HG02970 (cell line): ENCODE results near the gene RABL6.

ENCODE experiments used
- ATAC-seq: cut with Tn5 transposase; IDR thresholded peaks from one replicate; pipeline ENCODE4 v1.9.1; 2021; ENCODE audit warnings: mild to moderate bottlenecking, moderate library complexity, moderate number of reproducible peaks; ENCODE audit not compliant: unreplicated experiment, low FRiP score

RABL6 gene

GRCh38 chr9:136844761-136845464, 37.2 kb downstream of the RABL6 start:
- ATAC-seq = no peak

DNA sequence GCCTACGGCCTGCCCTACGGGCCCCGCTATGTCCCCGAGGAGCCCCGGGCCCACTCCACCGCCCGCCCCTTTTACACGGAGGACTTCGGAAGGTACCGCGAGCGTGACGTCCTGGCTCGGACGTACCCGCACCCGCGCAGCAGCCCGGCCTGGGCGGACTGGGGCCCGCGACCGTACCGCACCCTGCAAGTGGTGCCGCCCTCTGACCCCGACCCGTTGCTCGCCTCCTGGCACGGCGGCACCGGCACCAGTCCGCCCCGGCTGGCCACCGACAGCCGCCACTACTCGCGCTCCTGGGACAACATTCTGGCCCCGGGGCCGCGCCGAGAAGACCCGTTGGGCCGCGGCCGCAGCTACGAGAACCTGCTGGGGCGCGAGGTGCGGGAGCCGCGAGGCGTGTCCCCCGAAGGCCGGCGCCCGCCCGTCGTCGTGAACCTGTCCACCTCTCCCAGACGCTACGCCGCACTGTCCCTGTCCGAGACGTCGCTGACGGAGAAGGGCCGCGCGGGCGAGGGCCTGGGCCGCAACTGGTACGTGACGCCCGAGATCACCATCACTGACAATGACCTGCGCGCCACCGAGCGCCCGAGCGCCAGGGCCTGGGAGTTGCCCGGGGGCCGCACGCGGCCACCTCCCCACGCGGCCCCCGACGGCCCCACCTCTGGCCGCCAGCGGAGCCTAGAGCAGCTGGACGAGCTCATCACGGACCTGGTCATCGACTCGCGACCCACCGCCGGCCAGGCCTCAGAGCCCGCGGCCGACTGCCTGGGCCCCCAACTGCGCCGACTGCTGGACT, 37.9 kb downstream of the RABL6 start:
- no peak for ATAC-seq

DNA sequence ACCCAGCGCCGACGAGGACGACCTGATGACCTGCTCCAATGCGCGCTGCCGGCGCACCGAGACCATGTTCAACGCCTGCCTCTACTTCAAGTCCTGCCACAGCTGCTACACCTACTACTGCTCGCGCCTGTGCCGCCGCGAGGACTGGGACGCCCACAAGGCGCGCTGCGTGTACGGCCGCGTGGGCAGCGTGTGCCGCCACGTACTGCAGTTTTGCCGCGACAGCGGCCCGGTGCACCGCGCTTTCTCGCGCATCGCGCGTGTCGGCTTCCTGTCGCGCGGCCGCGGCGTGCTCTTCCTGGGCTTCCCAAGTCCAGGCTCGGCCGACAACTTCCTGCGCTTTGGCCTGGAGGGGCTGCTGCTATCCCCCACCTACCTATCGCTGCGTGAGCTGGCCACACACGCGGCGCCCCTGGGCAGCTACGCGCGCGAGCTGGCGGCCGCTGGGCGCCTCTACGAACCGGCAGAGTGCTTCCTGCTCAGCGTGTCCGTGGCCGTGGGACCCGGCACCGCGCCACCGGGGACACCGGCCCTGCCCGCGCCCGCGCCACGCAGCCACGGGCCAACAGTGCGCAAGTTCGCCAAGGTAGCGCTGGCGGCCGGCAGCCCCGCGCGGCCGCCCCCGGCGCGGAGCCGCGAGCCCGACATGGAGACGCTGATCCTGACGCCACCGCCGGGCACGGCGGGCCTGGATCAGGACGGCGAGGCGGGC, 38.8 kb downstream of the RABL6 start:
- ATAC-seq = no peak

GRCh38 chr9:136847088-136847825, 39.5 kb downstream of the RABL6 start:
- no peak for ATAC-seq

- ATAC-seq = no peak
Measured at GRCh38 chr9:136847826-136848392, 40.2 kb downstream of the RABL6 start.

DNA sequence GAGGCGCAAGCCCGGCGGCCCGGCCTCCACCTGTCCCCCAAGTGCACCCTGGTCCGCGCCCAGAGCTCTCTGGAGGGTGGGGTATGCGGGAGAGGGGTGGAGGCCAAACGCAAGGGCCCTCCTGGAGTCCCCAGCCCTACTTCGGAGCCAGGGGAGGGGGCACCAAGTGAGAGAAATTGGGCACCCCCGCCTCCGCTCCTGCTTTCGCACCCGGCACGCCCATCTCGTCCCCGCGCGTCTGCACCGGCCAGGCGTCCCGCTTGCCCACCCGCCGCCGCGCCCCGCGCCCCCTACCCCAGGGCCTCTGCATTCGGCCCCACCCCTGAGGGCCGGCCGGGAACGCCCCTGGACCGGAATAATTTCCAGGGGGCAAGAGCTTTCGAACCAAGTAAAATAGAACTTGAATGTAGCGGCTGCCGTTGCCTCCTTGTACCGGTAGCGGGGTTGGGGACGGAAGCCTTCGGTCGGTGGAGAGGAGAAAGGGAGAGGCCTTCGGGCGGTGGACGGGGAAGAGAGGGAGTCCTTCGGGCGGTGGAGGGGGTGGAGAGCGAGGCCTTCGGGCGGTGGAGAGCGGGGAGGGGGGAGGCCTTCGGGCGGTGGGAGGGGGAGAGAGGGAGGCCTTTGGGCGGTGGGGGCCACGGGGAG, 40.8 kb downstream of the RABL6 start:
- ATAC-seq = no peak

- peak; percentile 79 for ATAC-seq
Measured at GRCh38 chr9:136849038-136849959, 41.6 kb downstream of the RABL6 start, which contains the start of gene PHPT1. Gene PHPT1 (plus strand): TSS chr9:136849409. CDS start chr9:136849431, 22 bp downstream.

DNA sequence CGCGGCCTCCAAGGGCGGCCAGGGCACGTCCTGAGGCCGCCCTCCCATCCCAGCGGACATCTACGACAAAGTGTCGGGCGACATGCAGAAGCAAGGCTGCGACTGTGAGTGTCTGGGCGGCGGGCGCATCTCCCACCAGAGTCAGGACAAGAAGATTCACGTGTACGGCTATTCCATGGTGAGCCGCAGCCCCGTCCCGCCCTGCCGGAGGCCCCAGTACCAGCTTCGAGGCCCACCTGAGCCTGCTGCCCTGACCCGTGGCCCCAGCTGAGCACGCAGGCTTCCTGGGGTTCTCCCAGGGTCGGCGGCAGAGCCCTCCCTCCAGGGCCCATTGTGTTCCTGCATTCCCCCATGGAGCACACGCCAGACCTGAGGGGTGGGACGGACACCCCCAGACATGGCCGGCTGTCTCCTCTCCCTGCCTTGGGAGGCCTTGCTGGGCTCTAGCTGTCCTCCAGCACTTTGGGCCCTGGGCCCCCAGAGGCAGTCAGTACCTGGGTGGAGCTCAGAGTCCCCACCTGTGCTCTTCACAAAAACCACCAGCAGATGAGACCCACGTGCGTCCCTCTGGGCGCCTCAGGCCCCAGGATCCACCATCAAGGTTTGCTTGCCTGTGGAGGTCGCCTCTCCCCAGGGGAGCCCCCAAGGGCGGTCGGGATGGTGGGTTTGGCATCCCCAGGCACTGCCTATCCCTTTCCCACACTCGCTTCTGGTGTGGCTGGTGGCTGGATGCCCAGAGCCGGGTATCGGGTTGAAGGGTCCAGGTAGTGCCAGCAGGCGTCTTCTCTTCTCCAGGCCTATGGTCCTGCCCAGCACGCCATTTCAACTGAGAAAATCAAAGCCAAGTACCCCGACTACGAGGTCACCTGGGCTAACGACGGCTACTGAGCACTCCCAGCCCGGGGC, 42.5 kb downstream of the RABL6 start:
- ATAC-seq = no peak

GRCh38 chr9:136850866-136851775, 43.4 kb downstream of the RABL6 start:
- no peak for ATAC-seq

DNA sequence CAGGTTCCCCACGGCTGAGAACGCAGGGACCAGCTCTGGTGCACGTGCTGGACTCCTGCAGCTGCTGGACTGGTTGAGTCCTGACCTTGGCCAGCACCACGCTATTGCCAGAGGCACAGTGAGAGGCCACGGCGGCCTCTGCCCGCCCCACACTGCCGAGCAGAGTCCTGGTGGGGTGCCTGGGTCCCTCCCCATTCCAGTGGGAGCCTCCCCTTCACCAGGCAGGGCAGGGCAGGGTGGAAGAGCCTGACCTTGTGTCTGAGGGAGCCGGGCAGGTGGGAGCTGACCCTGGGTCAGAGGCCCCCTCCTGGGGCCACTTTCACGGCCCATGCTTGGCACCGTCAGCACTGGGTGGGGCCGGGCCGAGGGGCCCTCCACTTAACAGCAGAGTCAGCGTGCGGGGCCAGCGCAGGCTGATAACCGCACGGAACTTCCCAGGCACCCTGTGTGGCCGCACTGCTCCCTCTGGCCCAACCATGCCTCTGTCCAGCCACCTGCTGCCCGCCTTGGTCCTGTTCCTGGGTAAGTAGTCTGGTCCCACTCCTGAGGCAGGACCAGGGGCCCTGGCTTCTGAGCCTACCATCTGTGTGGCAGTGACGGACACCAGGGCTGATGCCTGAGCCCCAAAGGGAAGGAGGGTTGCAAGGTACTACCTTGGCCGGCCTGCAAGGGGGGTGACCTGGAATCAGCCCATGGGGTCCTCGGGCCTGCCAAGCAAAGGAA, 44.4 kb downstream of the RABL6 start, which contains the start of gene MAMDC4:
Gene MAMDC4 (plus strand): TSS at position 406 of the 723 bp plus-strand sequence. CDS start 71 bp downstream, at position 477.
- ATAC-seq = no peak

- ATAC-seq = no peak
Measured at GRCh38 chr9:136852664-136853595, 45.2 kb downstream of the RABL6 start.

DNA sequence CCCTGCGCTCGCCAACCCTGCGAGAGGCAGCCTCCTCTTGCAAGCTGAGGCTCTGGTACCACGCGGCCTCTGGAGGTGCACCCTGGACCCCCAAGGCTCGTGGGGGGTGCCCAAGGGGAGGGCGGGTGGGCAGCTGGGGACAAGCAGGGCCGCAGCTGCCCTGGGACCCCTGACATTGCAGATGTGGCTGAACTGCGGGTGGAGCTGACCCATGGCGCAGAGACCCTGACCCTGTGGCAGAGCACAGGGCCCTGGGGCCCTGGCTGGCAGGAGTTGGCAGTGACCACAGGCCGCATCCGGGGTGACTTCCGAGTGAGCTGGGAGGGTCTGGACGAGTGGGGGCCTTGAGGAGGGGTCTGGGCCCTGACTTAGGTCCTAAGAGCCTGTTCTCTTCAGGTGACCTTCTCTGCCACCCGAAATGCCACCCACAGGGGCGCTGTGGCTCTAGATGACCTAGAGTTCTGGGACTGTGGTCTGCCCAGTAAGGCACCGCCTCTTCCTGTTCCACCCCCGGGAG, 45.9 kb downstream of the RABL6 start:
- no peak for ATAC-seq

DNA sequence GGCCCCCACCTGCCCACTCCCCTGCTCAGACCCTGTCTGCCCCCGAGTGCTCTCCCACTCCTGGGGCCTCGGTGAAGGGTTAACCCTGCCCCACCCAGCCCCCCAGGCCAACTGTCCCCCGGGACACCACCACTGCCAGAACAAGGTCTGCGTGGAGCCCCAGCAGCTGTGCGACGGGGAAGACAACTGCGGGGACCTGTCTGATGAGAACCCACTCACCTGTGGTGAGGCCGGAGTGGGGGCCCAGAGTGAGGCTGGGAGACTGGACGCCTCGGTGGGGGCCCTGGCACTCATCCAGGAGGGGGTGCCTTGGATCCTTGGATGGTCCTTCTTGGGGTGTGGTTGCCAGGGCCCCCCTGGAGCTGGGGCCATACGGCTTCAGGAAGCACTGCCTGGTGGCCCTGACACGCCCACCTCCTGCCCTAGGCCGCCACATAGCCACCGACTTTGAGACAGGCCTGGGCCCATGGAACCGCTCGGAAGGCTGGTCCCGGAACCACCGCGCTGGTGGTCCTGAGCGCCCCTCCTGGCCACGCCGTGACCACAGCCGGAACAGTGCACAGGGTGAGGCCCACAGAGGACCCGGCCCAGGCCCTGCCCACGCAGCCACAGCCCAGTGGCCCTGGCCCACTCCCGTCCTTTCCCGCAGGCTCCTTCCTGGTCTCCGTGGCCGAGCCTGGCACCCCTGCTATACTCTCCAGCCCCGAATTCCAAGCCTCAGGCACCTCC, 46.5 kb downstream of the RABL6 start:
- no peak for ATAC-seq
